Measurements from ENCODE around the gene PSMD3.

DNA sequence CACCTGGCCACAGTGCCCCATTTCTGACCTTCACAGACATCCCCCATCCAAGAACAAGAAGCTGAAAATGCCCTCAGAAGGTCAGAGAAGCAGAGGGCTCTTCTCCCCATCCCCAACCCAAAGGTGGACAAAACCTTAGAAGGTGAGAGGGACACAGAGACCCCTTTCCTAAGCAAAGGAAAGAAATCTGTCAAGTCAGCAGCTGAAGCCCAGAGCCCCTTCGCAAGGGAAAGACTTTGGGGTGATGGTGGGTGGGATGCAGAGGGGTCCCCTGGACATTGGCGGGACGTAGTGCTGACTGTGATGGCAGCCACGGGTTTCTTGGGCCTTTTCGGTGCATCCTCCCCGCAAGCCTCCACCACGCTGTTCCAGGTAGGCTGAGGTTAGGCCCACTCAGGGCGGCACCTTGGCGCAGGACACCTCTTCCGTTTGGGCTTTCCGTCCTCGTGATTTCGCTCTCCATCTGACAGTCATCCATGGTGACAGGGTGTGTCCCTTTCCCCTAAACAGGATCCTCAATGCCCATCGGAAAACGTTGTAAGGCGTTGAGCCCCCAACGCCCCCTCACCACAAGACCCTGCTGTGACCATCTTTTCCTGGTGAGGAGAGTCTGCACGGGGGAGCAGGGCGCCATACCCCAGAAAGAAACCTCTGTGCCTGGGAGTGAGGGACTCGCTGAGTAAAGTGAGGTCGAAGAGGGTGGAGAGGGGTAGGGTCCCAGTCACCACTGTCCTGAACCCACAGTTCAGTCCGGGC, 28.5 kb upstream of the PSMD3 start:
- TF ChIP-seq, protein P1, sequence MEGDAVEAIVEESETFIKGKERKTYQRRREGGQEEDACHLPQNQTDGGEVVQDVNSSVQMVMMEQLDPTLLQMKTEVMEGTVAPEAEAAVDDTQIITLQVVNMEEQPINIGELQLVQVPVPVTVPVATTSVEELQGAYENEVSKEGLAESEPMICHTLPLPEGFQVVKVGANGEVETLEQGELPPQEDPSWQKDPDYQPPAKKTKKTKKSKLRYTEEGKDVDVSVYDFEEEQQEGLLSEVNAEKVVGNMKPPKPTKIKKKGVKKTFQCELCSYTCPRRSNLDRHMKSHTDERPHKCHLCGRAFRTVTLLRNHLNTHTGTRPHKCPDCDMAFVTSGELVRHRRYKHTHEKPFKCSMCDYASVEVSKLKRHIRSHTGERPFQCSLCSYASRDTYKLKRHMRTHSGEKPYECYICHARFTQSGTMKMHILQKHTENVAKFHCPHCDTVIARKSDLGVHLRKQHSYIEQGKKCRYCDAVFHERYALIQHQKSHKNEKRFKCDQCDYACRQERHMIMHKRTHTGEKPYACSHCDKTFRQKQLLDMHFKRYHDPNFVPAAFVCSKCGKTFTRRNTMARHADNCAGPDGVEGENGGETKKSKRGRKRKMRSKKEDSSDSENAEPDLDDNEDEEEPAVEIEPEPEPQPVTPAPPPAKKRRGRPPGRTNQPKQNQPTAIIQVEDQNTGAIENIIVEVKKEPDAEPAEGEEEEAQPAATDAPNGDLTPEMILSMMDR (optimal IDR thresholded peaks at IDR 0.05 in 1 of 3, IDR thresholded peaks at IDR 0.05 in 1 of 3, conservative IDR thresholded peaks at IDR 0.05 in 1 of 3; ENCODE audit: extremely low read depth in 1 of 3, insufficient read depth in 2 of 3, low read length in 3 of 3), result no peak
- TF ChIP-seq EZH2 (IDR thresholded peaks at IDR 0.05; ENCODE audit: low read length), result no peak
